HL-60 (cell line): ENCODE results near the gene CATSPERE.

Source experiments
- CTCF ChIP-seq: IDR thresholded peaks from one replicate; pipeline ENCODE4 v1.5.1; 2011; ENCODE audit warnings: low read length, control low read depth, inconsistent platforms; ENCODE audit not compliant: insufficient read depth
- SPI1 ChIP-seq: IDR thresholded peaks from 2 replicates; pipeline ENCODE4 v1.6.1; 2012; ENCODE audit warnings: low read depth, mild to moderate bottlenecking, borderline replicate concordance

DNA sequence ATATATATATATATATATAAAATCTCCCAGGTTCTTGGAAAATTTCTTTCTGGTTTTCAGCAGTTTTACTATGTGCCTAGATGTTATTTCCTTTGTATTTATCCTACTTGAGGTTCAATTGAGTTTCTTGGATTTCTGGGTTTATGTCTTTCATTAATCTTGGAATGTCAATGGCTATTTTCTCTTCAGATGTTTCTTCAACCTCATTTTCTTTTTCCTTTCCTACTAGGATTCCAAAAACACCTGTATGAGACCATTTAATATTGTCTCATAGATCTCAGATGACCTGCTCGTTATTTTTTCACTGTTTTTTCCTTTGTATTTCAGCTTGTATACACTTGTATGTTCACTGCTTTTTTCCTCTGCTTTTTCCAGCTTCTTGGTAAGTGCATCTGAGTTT is 96.5 kb downstream of the CATSPERE start:
- no peak for TF ChIP-seq CTCF
- TF ChIP-seq SPI1 = no peak
